ENCODE results near the gene TASP1. TPM values are rescaled to one million over a fixed set of nuclear protein-coding genes. Genes with fewer than 3 reads are reported as not detected.
"Not testable (repeated sequence)": the region's sequence is repeated elsewhere in the genome, so short reads cannot be mapped to it uniquely, and the experiment has no call there.

The TASP1 gene
- total and polyA plus RNA-seq, 10 of the 15 experiments (the other 5 are each of a cell fraction or from before 2014, with no cell fraction given) = 7.4 to 17.8 (median 10.5) TPM

- WGBS (ENCODE audit: insufficient coverage, insufficient replicate concordance, low lambda C conversion rate, missing lambda C conversion rate) = 71% methylated on average over 3 of the region's 3 CpGs
- H3K4me1 ChIP-seq (ENCODE audit: control insufficient read depth, insufficient read depth, low read length) = peaks cover 5% of the 10 kb centered on the region; the same call in 1 of the 2 replicates
- no peaks in the 10 kb centered on the region for H4K20me1 ChIP-seq (ENCODE audit: control insufficient read depth, insufficient read depth)
- intact Hi-C loops (cut with micrococcal nuclease; ENCODE audit: unreplicated experiment) (no loop called here), in situ Hi-C loops (cut with MboI) (no loop called here)
- TF ChIP-seq NFYB (IDR thresholded peaks at IDR 0.05; ENCODE audit: insufficient read depth, low read depth, low read length) = no peak
- no peak for TF ChIP-seq SRF (IDR thresholded peaks at IDR 0.05; ENCODE audit: low read depth in 2 of 2, low read length in 2 of 2)
- TF ChIP-seq STAT1 (conservative IDR thresholded peaks at IDR 0.05) = no peak
- TF ChIP-seq CUX1 (IDR thresholded peaks at IDR 0.05; ENCODE audit: insufficient replicate concordance, low read depth, low read length) = no peak
- TF ChIP-seq SMC3 (IDR thresholded peaks at IDR 0.05; ENCODE audit: borderline replicate concordance, low read length) = no peak
- TF ChIP-seq FOXK2 (IDR thresholded peaks at IDR 0.05) = no peak
- no peak for TF ChIP-seq KLF5 (IDR thresholded peaks at IDR 0.05; ENCODE audit: partially characterized antibody)
- no peak for TF ChIP-seq ELK1 (IDR thresholded peaks at IDR 0.05; ENCODE audit: low read depth, low read length)
- TF ChIP-seq SP1 (IDR thresholded peaks at IDR 0.05; ENCODE audit: low read depth, low read length) = no peak
- no peak overlapping the region for H3K4me2 ChIP-seq (ENCODE audit: control insufficient read depth, insufficient read depth)
- ATAC-seq (no peak), DNase-seq (ENCODE audit: low read depth, low spot score) (no peak), FAIRE-seq (no peak)
- H3K9me3 ChIP-seq (replicated peaks; ENCODE audit: control insufficient read depth, insufficient read depth, low read length) = no peaks in the 10 kb centered on the region
- H2AFZ ChIP-seq (ENCODE audit: control insufficient read depth, low read depth, low read length) = no peak overlapping the region
- H3K9ac ChIP-seq (ENCODE audit: control insufficient read depth, insufficient read depth, low read length) = no peak overlapping the region
- H3K27ac ChIP-seq (ENCODE audit: control insufficient read depth, insufficient read depth) = no peak overlapping the region
- SMC1A ChIA-PET (ENCODE audit: uncharacterized antibody, unreplicated experiment) = interaction anchor here (0.9 to 1.8 kb wide), 3 partner anchors 15 to 52 kb away, joined by 3 to 4 read pairs (median 3); no protein-coding TSS in a partner anchor
- POLR2A ChIA-PET = no interaction called here
- H3K4me3 ChIP-seq = no peak overlapping the region
- no peaks in the 10 kb centered on the region for H3K79me2 ChIP-seq (ENCODE audit: control insufficient read depth, insufficient read depth, low read length)
- no TSS peak for BruUV-seq (replicated peaks)
- 0 out of 4 replicates have a peak, but pooled peaks cover 0 to 3% of the 10 kb centered on the region in 2 experiments for H3K36me3 ChIP-seq (ENCODE audit: control insufficient read depth in 2 of 2, insufficient read depth in 2 of 2, low read length in 1 of 2)
- no peaks in the 10 kb centered on the region for H3K27me3 ChIP-seq (replicated peaks in 1 of 2; ENCODE audit: control insufficient read depth in 2 of 2, insufficient read depth in 2 of 2, low read length in 1 of 2)
- CTCF ChIA-PET = no interaction called here
- RAD21 ChIA-PET (ENCODE audit: unreplicated experiment) = no interaction called here
Measured at GRCh38 chr20:13382786-13383185, 255.9 kb downstream of the TASP1 start.

DNA sequence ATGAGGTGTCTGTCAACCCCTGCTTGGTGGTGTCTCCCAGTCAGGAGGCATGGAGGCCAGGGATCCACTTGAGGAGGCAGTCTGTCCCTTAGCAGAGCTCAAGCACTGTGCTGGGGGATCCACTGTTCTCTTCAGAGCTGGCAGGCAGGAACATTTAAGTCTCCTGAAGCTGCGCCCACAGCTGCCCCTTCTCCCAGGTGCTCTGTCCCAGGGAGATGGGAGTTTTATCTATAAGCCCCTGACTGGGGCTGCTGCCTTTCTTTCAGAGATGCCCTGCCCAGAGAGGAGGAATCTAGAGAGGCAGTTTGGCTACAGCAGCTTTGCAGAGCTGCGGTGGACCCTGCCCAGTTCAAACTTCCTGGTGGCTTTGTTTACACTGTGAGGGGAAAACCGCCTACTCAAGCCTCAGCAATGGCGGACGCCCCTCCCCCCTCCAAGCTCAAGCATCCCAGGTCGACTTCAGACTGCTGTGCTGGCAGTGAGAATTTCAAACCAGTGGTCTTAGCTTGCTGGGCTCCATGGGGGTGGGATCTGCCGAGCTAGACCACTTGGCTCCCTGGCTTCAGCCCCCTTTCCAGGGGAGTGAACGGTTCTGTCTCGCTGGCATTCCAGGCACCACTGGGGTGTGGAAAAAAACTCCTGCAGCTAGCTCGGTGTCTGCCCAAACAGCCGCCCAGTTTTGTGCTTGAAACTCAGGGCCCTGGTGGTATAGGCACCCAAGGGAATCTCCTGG lies 258.1 kb downstream of the TASP1 start:
- BruUV-seq (replicated peaks); ATAC-seq: not testable (repeated sequence)

More for the DNA sequence above, 258.1 kb downstream of the TASP1 start:
- in situ Hi-C loops (cut with MboI); H3K4me1 ChIP-seq (ENCODE audit: control insufficient read depth, insufficient read depth, low read length); intact Hi-C loops (cut with micrococcal nuclease; ENCODE audit: unreplicated experiment); H3K9me3 ChIP-seq (replicated peaks; ENCODE audit: control insufficient read depth, insufficient read depth, low read length); H3K4me2 ChIP-seq (ENCODE audit: control insufficient read depth, insufficient read depth); RAD21 ChIA-PET (ENCODE audit: unreplicated experiment); H2AFZ ChIP-seq (ENCODE audit: control insufficient read depth, low read depth, low read length); H3K9ac ChIP-seq (ENCODE audit: control insufficient read depth, insufficient read depth, low read length); H3K79me2 ChIP-seq (ENCODE audit: control insufficient read depth, insufficient read depth, low read length); FAIRE-seq; H3K4me3 ChIP-seq; DNase-seq (ENCODE audit: low read depth, low spot score); CTCF ChIA-PET; H3K27me3 ChIP-seq (replicated peaks in 1 of 2; ENCODE audit: control insufficient read depth in 2 of 2, insufficient read depth in 2 of 2, low read length in 1 of 2); H3K36me3 ChIP-seq (ENCODE audit: control insufficient read depth in 2 of 2, insufficient read depth in 2 of 2, low read length in 1 of 2); H3K27ac ChIP-seq (ENCODE audit: control insufficient read depth, insufficient read depth); POLR2A ChIA-PET; H4K20me1 ChIP-seq (ENCODE audit: control insufficient read depth, insufficient read depth): not testable (repeated sequence)
- SMC1A ChIA-PET (ENCODE audit: uncharacterized antibody, unreplicated experiment) = interaction anchor here (1.7 to 1.8 kb wide), 2 partner anchors 13 to 165 kb away, joined by 3 read pairs; no protein-coding TSS in a partner anchor
- 95% methylated on average over 11 of the region's 11 CpGs for WGBS (ENCODE audit: insufficient coverage, insufficient replicate concordance, low lambda C conversion rate, missing lambda C conversion rate)

Data from GM12878 (cell line).